SK-N-SH (cell line): ENCODE results near the gene FZR1. TPM values are rescaled to one million over a fixed set of nuclear protein-coding genes. Genes with fewer than 3 reads are reported as not detected.

Experiments used
- CTCF ChIA-PET: fragments of 300-600, 350-600 bp; formaldehyde crosslinking; extraction: SDS; loops from one replicate; lab custom pipeline; 2021; lab: Yijun Ruan, JAX
- POLR2A ChIA-PET: fragments of 350-600 bp; sonication (Branson Sonifier 250); formaldehyde crosslinking; extraction: SDS; loops from one replicate; lab custom pipeline; 2020; ENCODE audit warnings: antibody characterized with exemption, inconsistent platforms; lab: Yijun Ruan, JAX
- DNase-seq: peaks from one replicate; pipeline ENCODE4 v3.0.0; 2012
- H2AFZ ChIP-seq: fragments of 200-600 bp; sonication (generic); 2 replicates; pipeline ENCODE4 v1.8.1; 2016; ENCODE audit warnings: antibody characterized with exemption, mild to moderate bottlenecking, low read depth
- H3F3A ChIP-seq: fragments of 200-600 bp; sonication (generic); replicated peaks from 2 replicates; pipeline ENCODE3; 2016; ENCODE audit warnings: antibody characterized with exemption, mild to moderate bottlenecking; ENCODE audit not compliant: insufficient read depth
- H3K27ac ChIP-seq, 2 experiments: fragments of 200-500 bp in 1 of 2; fragments of 200-600 bp in 1 of 2; sonication (Bioruptor generic) in 1 of 2; sonication (generic), shearing (Covaris generic) in 1 of 2; 2 replicates each; pipeline versions ENCODE4 v1.5.1 to v1.6.1; 2014 to 2016; ENCODE audit warnings: low read depth in 2 of 2, inconsistent platforms in 1 of 2, low read length in 1 of 2, mild to moderate bottlenecking in 1 of 2, mixed read lengths in 1 of 2
- H3K27me3 ChIP-seq: fragments of 200-600 bp; sonication (generic), shearing (Covaris generic); 2 replicates; pipeline ENCODE4 v1.6.1; 2016; ENCODE audit warnings: mixed run types; ENCODE audit not compliant: insufficient read depth
- H3K36me3 ChIP-seq, 2 experiments: fragments of 200-500 bp in 1 of 2; fragments of 200-600 bp in 1 of 2; sonication (Bioruptor generic) in 1 of 2; sonication (generic) in 1 of 2; replicated peaks in 1 of 2; 2 replicates each; pipeline versions ENCODE3 to v1.5.1; 2014 to 2016; ENCODE audit warnings: low read length in 1 of 2, mild to moderate bottlenecking in 1 of 2; ENCODE audit not compliant: insufficient read depth in 2 of 2, control insufficient read depth in 1 of 2
- H3K4me1 ChIP-seq, 2 experiments: fragments of 200-500 bp in 1 of 2; fragments of 200-600 bp in 1 of 2; sonication (Bioruptor generic) in 1 of 2; sonication (generic), shearing (Covaris generic) in 1 of 2; 2 replicates each; pipeline versions ENCODE4 v1.5.1 to v1.6.1; 2014 to 2016; ENCODE audit warnings: low read depth in 1 of 2, low read length in 1 of 2, mixed run types in 1 of 2; ENCODE audit not compliant: insufficient read depth in 2 of 2, control insufficient read depth in 1 of 2
- H3K4me2 ChIP-seq: fragments of 200-600 bp; sonication (generic), shearing (Covaris generic); 2 replicates; pipeline ENCODE4 v1.6.1; 2017; ENCODE audit warnings: mixed run types
- H3K4me3 ChIP-seq, 2 experiments: fragments of 200-500 bp in 1 of 2; fragments of 200-600 bp in 1 of 2; sonication (Bioruptor generic) in 1 of 2; sonication (generic), shearing (Covaris generic) in 1 of 2; 2 replicates each; pipeline versions ENCODE4 v1.5.1 to v1.8.1; 2014 to 2016; ENCODE audit warnings: low read depth in 2 of 2, inconsistent platforms in 1 of 2, low read length in 1 of 2, mild to moderate bottlenecking in 1 of 2, mixed read lengths in 1 of 2, moderate library complexity in 1 of 2
- H3K79me2 ChIP-seq: fragments of 200-600 bp; sonication (generic); 2 replicates; pipeline ENCODE4 v1.8.1; 2017; ENCODE audit warnings: mild to moderate bottlenecking; ENCODE audit not compliant: insufficient read depth
- H3K9ac ChIP-seq: fragments of 200-600 bp; sonication (generic); 2 replicates; pipeline ENCODE4 v1.6.1; 2017; ENCODE audit warnings: mixed run types
- H3K9me2 ChIP-seq: fragments of 200-600 bp; sonication (generic); 2 replicates; pipeline ENCODE4 v1.6.1; 2017; ENCODE audit warnings: mixed run types
- H3K9me3 ChIP-seq: fragments of 200-600 bp; sonication (generic); 2 replicates; pipeline ENCODE4 v1.6.1; 2017; ENCODE audit warnings: mixed run types, mild to moderate bottlenecking, moderate library complexity
- H4K20me1 ChIP-seq: fragments of 200-600 bp; sonication (generic); 2 replicates; pipeline ENCODE4 v1.6.1; 2017; ENCODE audit warnings: mild to moderate bottlenecking, mixed run types; ENCODE audit not compliant: insufficient read depth
- CHD2 ChIP-seq: fragments of 150-350 bp; IDR thresholded peaks from 2 replicates; pipeline ENCODE4 v1.6.1; 2018; ENCODE audit warnings: low read length; ENCODE audit not compliant: partially characterized antibody
- ELF1 ChIP-seq: IDR thresholded peaks from 2 replicates; pipeline ENCODE4 v1.4.0; 2012
- EZH2phosphoT487 ChIP-seq: fragments of 200-600 bp; sonication (generic); IDR thresholded peaks from 2 replicates; pipeline ENCODE4 v1.6.1; 2017; ENCODE audit warnings: low read depth, mixed run types, mild to moderate bottlenecking, antibody characterized with exemption, moderate library complexity, borderline replicate concordance
- FOXJ3 ChIP-seq: sonication (generic); formaldehyde crosslinking; IDR thresholded peaks from 2 replicates; pipeline ENCODE4 v1.5.1; 2020; ENCODE audit warnings: mild to moderate bottlenecking, missing genetic modification reagents
- FOXM1 ChIP-seq: IDR thresholded peaks from 2 replicates; pipeline ENCODE4 v1.4.0; 2012; ENCODE audit warnings: low read depth, mild to moderate bottlenecking
- GABPA ChIP-seq: IDR thresholded peaks from 2 replicates; pipeline ENCODE4 v1.4.0; 2012; ENCODE audit warnings: low read depth, mild to moderate bottlenecking
- JUND ChIP-seq: IDR thresholded peaks from 2 replicates; pipeline ENCODE4 v1.4.0; 2012
- MXI1 ChIP-seq: IDR thresholded peaks from 2 replicates; pipeline ENCODE4 v1.6.1; 2012; ENCODE audit warnings: mild to moderate bottlenecking, low read depth, low read length, improper control_type of control experiment
- NFIC ChIP-seq: IDR thresholded peaks from 2 replicates; pipeline ENCODE4 v1.4.0; 2012; ENCODE audit warnings: borderline replicate concordance
- NRF1 ChIP-seq: IDR thresholded peaks from 2 replicates; pipeline ENCODE4 v1.6.1; 2012; ENCODE audit warnings: low read depth, mild to moderate bottlenecking, low read length
- PBX3 ChIP-seq: IDR thresholded peaks from 2 replicates; pipeline ENCODE4; 2012
- POLR2AphosphoS5 ChIP-seq: IDR thresholded peaks from 2 replicates; pipeline ENCODE4 v1.6.1; 2012; ENCODE audit warnings: low read depth, low read length
- RAD21 ChIP-seq: IDR thresholded peaks from 2 replicates; pipeline ENCODE4 v1.6.1; 2012; ENCODE audit warnings: mild to moderate bottlenecking, low read length
- RCOR1 ChIP-seq: fragments of 150-350 bp; IDR thresholded peaks from 2 replicates; pipeline ENCODE4 v1.6.1; 2017; ENCODE audit warnings: antibody characterized with exemption, low read length
- REST ChIP-seq: IDR thresholded peaks from 2 replicates; pipeline ENCODE4 v1.6.1; 2012; ENCODE audit warnings: mild to moderate bottlenecking, low read depth, low read length, moderate library complexity
- RFX5 ChIP-seq: IDR thresholded peaks from 2 replicates; pipeline ENCODE4 v1.6.1; 2012; ENCODE audit warnings: mild to moderate bottlenecking, improper control_type of control experiment, low read length
- SIN3A ChIP-seq: IDR thresholded peaks from 2 replicates; pipeline ENCODE4 v1.6.1; 2012; ENCODE audit warnings: low read depth, mild to moderate bottlenecking, low read length, moderate library complexity, borderline replicate concordance
- TAF1 ChIP-seq: IDR thresholded peaks from 2 replicates; pipeline ENCODE4 v1.6.1; 2012; ENCODE audit warnings: low read depth, mild to moderate bottlenecking, low read length, moderate library complexity, borderline replicate concordance
- TCF12 ChIP-seq: IDR thresholded peaks from 2 replicates; pipeline ENCODE4 v1.4.0; 2012
- TEAD4 ChIP-seq: IDR thresholded peaks from 2 replicates; pipeline ENCODE4 v1.4.0; 2012; ENCODE audit warnings: mild to moderate bottlenecking, borderline replicate concordance; ENCODE audit not compliant: insufficient read depth
- USF2 ChIP-seq: fragments of 150-350 bp; IDR thresholded peaks from 2 replicates; pipeline ENCODE4 v1.6.1; 2017; ENCODE audit warnings: antibody characterized with exemption, low read length, low read depth, borderline replicate concordance
- YY1 ChIP-seq: IDR thresholded peaks from 2 replicates; pipeline ENCODE4 v1.4.0; 2012; ENCODE audit warnings: low read depth, mild to moderate bottlenecking
- WGBS: methylation state at CpG from one replicate; pipeline ENCODE4 v1.1.6; 2017; ENCODE audit warnings: low lambda C conversion rate; 5-methylcytosine and 5-hydroxymethylcytosine counted together
- polyA plus RNA-seq, 3 experiments: library from polyadenylated mRNA; depleted of rRNA; stranded (reverse); fragments of >200 nt; gene quantifications; 2 replicates each; pipeline ENCODE4 v1.2.3, GENCODE V29; 2012
- TF ChIP-seq, protein P1 (sequence below): IDR thresholded peaks from 2 replicates; pipeline ENCODE4 v1.4.0; 2012; ENCODE audit warnings: low read depth

Gene FZR1
- polyA plus RNA-seq, 1 of the 3 experiments (the other 2 are of a cell fraction), result 36.3 TPM

GRCh38 chr19:3557461-3558248 lies 51.5 kb downstream of the FZR1 start, which contains the start of gene MFSD12:
Gene MFSD12, minus strand, starts transcription at chr19:3557586. Its CDS starts 183 bp downstream, at chr19:3557403.
- H3F3A ChIP-seq, result no peaks in the 10 kb centered on the region
- H3K4me1 ChIP-seq, result peaks cover 3 to 15% of the 10 kb centered on the region in 2 experiments; a peak in 1 of 4 replicates
- no peaks in the 10 kb centered on the region for H3K27me3 ChIP-seq
- H3K36me3 ChIP-seq, result no peaks in the 10 kb centered on the region
- H3K4me2 ChIP-seq, result peak within 1 kb of the TSS; percentile 100
- H4K20me1 ChIP-seq, result peaks cover 11% of the 10 kb centered on the region; the same call in 1 of the 2 replicates
- H3K9me2 ChIP-seq, result no peaks in the 10 kb centered on the region
- no peak for TF ChIP-seq EZH2phosphoT487
- TF ChIP-seq POLR2AphosphoS5, result peak; percentile 54
- no peak for TF ChIP-seq SIN3A
- TF ChIP-seq REST, result no peak
- no peak for TF ChIP-seq JUND
- peak; percentile 80 for TF ChIP-seq MXI1
- peak; percentile 27; the same call in 1 of the 2 replicates for TF ChIP-seq NRF1
- no peak for TF ChIP-seq FOXJ3 (CRISPR knock-in tag)
- peak; percentile 60 for TF ChIP-seq GABPA
- no peak for TF ChIP-seq USF2
- TF ChIP-seq RFX5, result peak; percentile 53; the same call in 1 of the 2 replicates
- peak; percentile 71; the same call in 1 of the 2 replicates for TF ChIP-seq TAF1
- TF ChIP-seq NFIC, result no peak
- peak; percentile 37; the same call in 1 of the 2 replicates for TF ChIP-seq PBX3
- peak; percentile 51 for TF ChIP-seq CHD2
- TF ChIP-seq RCOR1, result no peak
- TF ChIP-seq, protein P1, sequence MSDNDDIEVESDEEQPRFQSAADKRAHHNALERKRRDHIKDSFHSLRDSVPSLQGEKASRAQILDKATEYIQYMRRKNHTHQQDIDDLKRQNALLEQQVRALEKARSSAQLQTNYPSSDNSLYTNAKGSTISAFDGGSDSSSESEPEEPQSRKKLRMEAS, result peak; percentile 75
- TF ChIP-seq TEAD4, result no peak
- TF ChIP-seq RAD21, result no peak
- no peak; the same call in 1 of the 2 replicates for TF ChIP-seq ELF1
- no peak for TF ChIP-seq YY1
- no peak for TF ChIP-seq TCF12
- TF ChIP-seq FOXM1, result no peak
- peak within 1 kb of the TSS; percentile 67 to 98 for H3K4me3 ChIP-seq
- ChIA-PET POLR2A (interaction anchor here (1.1 kb wide), 2 partner anchors 16 to 205 kb away, joined by 3 read pairs; no protein-coding TSS in a partner anchor), CTCF (interaction anchor here (0.8 to 7.3 kb wide), 11 partner anchors 11 to 282 kb away, joined by 3 to 73 read pairs (median 5); partner anchors contain the start of gene TEKTIP1)
- H2AFZ ChIP-seq, result peak within 1 kb of the TSS; percentile 99
- WGBS, result 2% methylated on average over 21 of the region's 81 CpGs
- no peaks in the 10 kb centered on the region for H3K9me3 ChIP-seq
- DNase-seq, result peak; percentile 100
- peaks cover 44% of the 10 kb centered on the region for H3K79me2 ChIP-seq
- peak within 1 kb of the TSS; percentile 59 to 69; a peak in 3 of 4 replicates for H3K27ac ChIP-seq
- peak within 1 kb of the TSS; percentile 63 for H3K9ac ChIP-seq
